GM12801 (cell line): ENCODE data around the gene TATDN3.

Source experiments
- TF ChIP-seq, protein P1 (sequence below): IDR thresholded peaks from one replicate; pipeline ENCODE4 v1.5.1; 2011; ENCODE audit warnings: control low read depth; ENCODE audit not compliant: insufficient read length; ENCODE audit errors: extremely low read depth

The TATDN3 gene

DNA sequence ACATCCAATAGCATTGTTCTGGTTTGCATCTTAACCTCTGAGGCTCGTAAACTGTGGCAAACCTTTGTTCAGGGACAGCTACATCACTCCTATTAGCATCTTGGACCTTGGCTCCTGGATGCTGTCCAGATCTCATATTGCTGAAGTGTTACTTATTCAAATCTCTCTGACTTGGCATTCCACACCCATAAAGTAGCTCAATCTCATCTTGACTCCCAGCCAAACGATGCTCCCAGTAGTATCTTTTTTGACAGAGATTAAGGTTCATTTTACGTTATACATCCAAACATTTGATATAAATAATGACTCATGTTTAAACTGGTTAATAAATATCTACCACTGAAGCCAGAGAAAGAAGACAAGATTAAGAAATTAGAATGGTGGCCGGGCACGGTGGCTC is 62.0 kb downstream of the TATDN3 start:
- TF ChIP-seq, protein P1, sequence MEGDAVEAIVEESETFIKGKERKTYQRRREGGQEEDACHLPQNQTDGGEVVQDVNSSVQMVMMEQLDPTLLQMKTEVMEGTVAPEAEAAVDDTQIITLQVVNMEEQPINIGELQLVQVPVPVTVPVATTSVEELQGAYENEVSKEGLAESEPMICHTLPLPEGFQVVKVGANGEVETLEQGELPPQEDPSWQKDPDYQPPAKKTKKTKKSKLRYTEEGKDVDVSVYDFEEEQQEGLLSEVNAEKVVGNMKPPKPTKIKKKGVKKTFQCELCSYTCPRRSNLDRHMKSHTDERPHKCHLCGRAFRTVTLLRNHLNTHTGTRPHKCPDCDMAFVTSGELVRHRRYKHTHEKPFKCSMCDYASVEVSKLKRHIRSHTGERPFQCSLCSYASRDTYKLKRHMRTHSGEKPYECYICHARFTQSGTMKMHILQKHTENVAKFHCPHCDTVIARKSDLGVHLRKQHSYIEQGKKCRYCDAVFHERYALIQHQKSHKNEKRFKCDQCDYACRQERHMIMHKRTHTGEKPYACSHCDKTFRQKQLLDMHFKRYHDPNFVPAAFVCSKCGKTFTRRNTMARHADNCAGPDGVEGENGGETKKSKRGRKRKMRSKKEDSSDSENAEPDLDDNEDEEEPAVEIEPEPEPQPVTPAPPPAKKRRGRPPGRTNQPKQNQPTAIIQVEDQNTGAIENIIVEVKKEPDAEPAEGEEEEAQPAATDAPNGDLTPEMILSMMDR = no peak

- TF ChIP-seq, protein P1 = no peak
These were observed 65.1 kb downstream of the TATDN3 start for GRCh38 chr1:212856755-212857154.

DNA sequence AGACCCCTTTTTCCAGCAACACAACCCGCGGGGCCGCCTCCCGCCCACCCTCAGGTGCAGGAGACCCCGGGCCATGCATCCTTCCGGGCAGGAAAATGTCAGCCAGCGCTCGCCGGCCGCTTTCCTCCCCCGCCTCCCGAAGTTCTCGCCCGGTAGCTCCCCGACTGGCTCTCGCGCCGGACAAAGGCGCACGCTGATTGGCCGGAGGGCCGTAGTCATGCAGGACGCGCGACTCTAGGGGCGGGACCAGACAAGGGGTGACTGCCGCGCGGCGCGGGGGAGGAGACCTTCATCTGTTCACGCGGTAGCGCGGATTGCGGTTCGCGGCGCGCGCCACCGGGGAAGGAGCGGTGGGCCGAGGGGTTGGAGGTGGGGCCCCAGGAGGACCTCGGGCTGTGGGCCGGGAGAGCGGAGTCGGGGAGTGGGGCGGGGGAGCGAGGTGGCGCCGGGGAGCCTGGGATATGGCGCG is 66.3 kb downstream of the TATDN3 start, which contains the start of gene FLVCR1:
Gene FLVCR1 (plus strand): TSS at position 284 of the 469 bp plus-strand sequence. CDS start 178 bp downstream, at position 462.
- TF ChIP-seq, protein P1 = no peak

DNA sequence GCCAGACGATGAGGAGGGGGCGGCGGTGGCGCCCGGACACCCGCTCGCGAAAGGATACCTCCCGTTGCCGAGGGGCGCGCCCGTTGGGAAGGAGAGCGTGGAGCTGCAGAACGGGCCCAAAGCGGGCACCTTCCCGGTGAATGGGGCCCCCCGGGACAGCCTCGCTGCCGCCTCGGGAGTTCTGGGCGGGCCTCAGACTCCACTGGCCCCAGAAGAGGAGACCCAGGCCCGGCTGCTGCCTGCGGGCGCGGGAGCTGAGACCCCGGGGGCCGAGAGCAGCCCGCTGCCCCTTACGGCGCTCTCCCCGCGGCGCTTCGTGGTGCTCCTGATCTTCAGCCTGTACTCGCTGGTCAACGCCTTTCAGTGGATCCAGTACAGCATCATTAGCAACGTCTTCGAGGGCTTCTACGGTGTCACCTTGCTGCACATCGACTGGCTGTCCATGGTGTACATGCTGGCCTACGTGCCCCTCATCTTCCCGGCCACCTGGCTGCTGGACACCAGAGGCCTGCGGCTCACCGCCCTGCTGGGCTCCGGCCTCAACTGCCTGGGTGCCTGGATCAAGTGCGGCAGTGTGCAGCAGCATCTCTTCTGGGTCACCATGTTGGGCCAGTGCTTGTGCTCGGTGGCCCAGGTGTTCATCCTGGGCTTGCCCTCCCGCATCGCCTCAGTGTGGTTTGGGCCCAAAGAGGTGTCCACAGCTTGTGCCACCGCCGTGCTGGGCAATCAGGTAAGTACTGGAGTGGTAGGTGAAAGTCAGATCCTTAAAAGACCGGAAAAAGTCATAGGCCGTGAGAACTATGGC is 67.0 kb downstream of the TATDN3 start:
- TF ChIP-seq, protein P1 = no peak

DNA sequence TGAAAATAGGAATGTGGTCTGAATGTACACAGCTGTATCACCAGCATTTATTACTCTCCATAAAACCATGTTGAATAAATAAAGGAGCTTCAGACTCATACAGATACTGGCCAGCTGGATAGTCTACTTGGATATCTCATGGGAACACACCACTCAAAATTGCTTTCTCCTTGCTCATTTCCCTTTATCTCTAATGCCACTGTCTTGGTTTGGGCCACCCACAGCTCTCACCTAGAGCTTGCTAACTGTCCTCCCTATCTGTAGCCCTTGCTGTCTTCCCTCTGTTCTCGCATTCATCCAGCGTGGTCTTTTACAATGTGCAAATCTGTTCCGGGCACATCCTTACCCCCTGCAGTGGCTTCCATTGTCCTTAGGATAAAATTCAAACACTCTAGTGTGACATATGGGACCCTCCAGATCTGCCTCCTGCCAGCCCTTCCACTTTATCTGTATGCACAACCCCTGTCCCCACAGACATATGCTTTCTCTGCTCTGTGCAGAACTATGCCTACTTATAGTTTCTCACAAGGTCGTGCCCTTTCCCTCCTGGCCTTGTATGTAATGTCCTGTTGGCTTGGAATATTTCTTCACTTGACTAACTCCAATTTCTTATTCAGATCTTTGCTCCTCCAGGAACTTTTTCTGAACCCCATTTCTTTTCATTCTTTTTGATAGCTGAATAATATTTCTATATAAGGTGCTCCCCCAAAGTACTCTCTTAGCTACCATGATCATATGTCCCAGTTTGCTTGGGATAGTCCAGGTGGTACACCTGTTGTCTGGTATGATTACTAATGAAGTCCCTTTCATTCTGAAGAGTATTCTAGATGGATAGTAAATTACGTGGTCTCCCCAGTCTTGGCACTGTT is 69.3 kb downstream of the TATDN3 start:
- TF ChIP-seq, protein P1 = no peak

GRCh38 chr1:212862111-212862690 is 70.5 kb downstream of the TATDN3 start:
- TF ChIP-seq, protein P1 = no peak

- TF ChIP-seq, protein P1 = no peak
These were observed 72.5 kb downstream of the TATDN3 start for GRCh38 chr1:212864201-212864600.
